Spleen (tissue), 11 donors: ENCODE results near the gene IL9. TPM values are rescaled to one million over a fixed set of nuclear protein-coding genes. Genes with fewer than 3 reads are reported as not detected.
A peak's percentile ranks its signal among the peaks of the same experiment; 100 is the strongest.

Experiments used
- DNase-seq: peaks from one replicate; pipeline ENCODE4 v3.0.0-alpha.2; 2020
- H3K27ac ChIP-seq, 8 donors: fragments of 200-600 bp; sonication (generic) in 7 of 8; 1 replicate in 4 of 8; 2 replicates in 4 of 8; pipeline versions ENCODE4 v1.5.0 to v1.8.0; 2016 to 2021; ENCODE audit warnings: inconsistent platforms in 4 of 8, mild to moderate bottlenecking in 4 of 8, moderate library complexity in 1 of 8
- H3K27me3 ChIP-seq, 7 donors: fragments of 200-600 bp; sonication (generic) in 6 of 7; replicated peaks in 1 of 7; 1 replicate in 4 of 7; 2 replicates in 3 of 7; pipeline versions ENCODE4 v1.5.0 to v1.8.0; 2016 to 2021; ENCODE audit warnings: inconsistent platforms in 3 of 7, mild to moderate bottlenecking in 1 of 7
- H3K36me3 ChIP-seq, 6 donors: fragments of 200-600 bp; sonication (generic) in 5 of 6; 1 replicate in 4 of 6; 2 replicates in 2 of 6; pipeline versions ENCODE4 v1.5.0 to v1.8.0; 2016 to 2021; ENCODE audit warnings: inconsistent platforms in 2 of 6
- H3K4me1 ChIP-seq, 6 donors: fragments of 200-600 bp; sonication (generic) in 5 of 6; 1 replicate in 3 of 6; 2 replicates in 3 of 6; pipeline versions ENCODE4 v1.5.0 to v1.8.0; 2016 to 2021; ENCODE audit warnings: inconsistent platforms in 3 of 6
- H3K4me3 ChIP-seq, 8 donors: fragments of 200-600 bp; sonication (generic) in 7 of 8; 1 replicate in 4 of 8; 2 replicates in 4 of 8; pipeline versions ENCODE4 v1.5.0 to v1.8.0; 2016 to 2021; ENCODE audit warnings: inconsistent platforms in 4 of 8, mild to moderate bottlenecking in 4 of 8, moderate library complexity in 2 of 8
- H3K9me3 ChIP-seq, 8 donors: fragments of 200-600 bp; sonication (generic) in 7 of 8; 1 replicate in 4 of 8; 2 replicates in 4 of 8; pipeline versions ENCODE4 v1.5.0 to v1.8.0; 2016 to 2021; ENCODE audit warnings: inconsistent platforms in 4 of 8
- POLR2A ChIP-seq, 3 donors: fragments of 450-650 bp; IDR thresholded peaks; one replicate each; pipeline ENCODE4 v1.5.1; 2017; ENCODE audit warnings: antibody characterized with exemption in 3 of 3, mild to moderate bottlenecking in 1 of 3
- POLR2AphosphoS5 ChIP-seq, 3 donors: sonication (generic); formaldehyde crosslinking; IDR thresholded peaks; one replicate each; pipeline ENCODE4 v1.5.1; 2017; ENCODE audit warnings: antibody characterized with exemption in 3 of 3
- WGBS, 5 donors: extraction: QIAGEN DNeasy Blood & Tissue Kit in 3 of 5; methylation state at CpG; one replicate each; pipeline versions ENCODE4 v1.1.5 to v1.1.7; 2013 to 2018; 5-methylcytosine and 5-hydroxymethylcytosine counted together
- intact Hi-C: fragments of 100-400 bp; cut with DNase I; formaldehyde crosslinking; loops from one replicate; pipeline ENCODE4 v1.15.0; 2023; ENCODE audit warnings: low total_unique reads
- polyA plus RNA-seq, 3 donors: library from polyadenylated mRNA; stranded (reverse); fragments of 200-250 nt; gene quantifications; one replicate each; pipeline ENCODE4 v1.2.1, GENCODE V29; 2013
- total RNA-seq, 7 donors: library from RNA; depleted of rRNA in 3 of 7; stranded (reverse); fragments of >200 nt in 3 of 7; fragmentation: NEBNext Ultra II Directional in 4 of 7; extraction: Animal tissue kit (Norgen Biotek cat#: 25700) in 4 of 7; gene quantifications; one replicate each; pipeline versions ENCODE4 v1.1.0 to v1.2.1, GENCODE V29; 2016 to 2021
- TF ChIP-seq, protein P1 (sequence below), 11 experiments: fragments of 200-600 bp in 7 of 11; fragments of 450-650 bp in 4 of 11; sonication (generic) in 4 of 11; IDR thresholded peaks in 8 of 11; conservative IDR thresholded peaks in 3 of 11; 1 replicate in 7 of 11; 2 replicates in 4 of 11; pipeline versions ENCODE4 v1.4.0 to v1.8.0; 2016 to 2021; ENCODE audit warnings: antibody characterized with exemption in 11 of 11, inconsistent platforms in 4 of 11, mild to moderate bottlenecking in 1 of 11
- donor health status: healthy with polysubstance abuse.
- donor health status: DM: no; HTN: no; CAD: no; lungs with moderate emphysema.
- donor health status: DM: no; HTN: no; CAD: no.
- donor health status: Bipolar disorder and iron deficiency.
- donor health status: healthy.
- donor health status: DM: no; HTN: no; CAD: no.
- donor health status: DM: yes; HTN: yes; CAD: no.

IL9 gene
- total and polyA plus RNA-seq, 10 donors: not detected

DNA sequence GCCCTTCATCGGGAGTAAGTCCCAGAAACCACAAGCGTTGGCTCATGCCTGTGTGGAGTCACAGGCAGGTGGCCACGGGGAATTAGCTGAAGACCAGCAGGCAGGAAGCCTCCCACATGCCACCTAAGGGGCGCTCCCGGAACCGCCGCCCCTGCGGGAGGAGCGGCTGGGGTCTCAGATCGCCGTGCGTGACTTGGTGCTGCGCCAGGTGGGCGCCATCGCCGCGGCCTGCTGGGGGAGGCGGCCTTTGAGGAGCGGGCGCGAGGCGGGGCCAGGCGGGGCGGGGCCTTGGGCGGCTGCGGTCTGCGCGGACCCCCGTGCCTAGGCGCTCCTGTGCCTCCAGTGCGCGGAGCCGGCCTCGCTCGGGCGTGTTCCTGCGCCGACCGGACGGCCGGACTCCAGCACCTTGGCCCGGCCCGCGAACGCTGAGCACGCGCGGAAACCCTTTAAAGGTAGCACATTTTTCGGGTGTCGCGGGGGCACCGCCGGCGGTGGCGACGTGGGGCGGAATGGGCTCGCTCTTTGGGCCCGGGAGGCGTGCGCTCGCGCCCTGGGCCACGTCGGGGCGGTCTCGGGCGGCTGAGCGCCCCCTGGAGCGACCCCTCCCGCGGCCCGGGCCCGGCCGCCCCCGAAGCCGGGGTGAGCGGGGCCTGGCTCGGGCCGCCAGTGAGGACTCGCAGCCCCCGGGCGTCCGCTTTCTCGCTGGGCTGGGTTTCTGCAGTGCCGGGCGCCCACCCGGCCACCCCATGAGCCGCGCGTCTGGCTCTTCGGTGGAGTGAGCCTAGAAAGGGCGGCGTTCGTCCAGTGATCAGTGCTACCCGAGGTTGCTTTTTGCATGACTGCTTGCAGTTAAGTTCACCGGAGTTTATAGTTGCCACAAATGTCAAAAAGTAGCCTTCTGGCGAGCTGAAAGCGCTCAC, 34.6 kb upstream of the IL9 start:
- H3K4me3 ChIP-seq: peak overlapping the region in 7 of 8 donors; percentile 16 to 56 (median 24)
- H3K36me3 ChIP-seq: no peaks in the 10 kb centered on the region
- H3K27me3 ChIP-seq: peaks cover 0 to 91% (median 43%) of the 10 kb centered on the region in 7 donors
- TF ChIP-seq POLR2A (IDR thresholded peaks at IDR 0.05): no peak
- no peak for TF ChIP-seq POLR2AphosphoS5 (IDR thresholded peaks at IDR 0.05)
- TF ChIP-seq, protein P1, sequence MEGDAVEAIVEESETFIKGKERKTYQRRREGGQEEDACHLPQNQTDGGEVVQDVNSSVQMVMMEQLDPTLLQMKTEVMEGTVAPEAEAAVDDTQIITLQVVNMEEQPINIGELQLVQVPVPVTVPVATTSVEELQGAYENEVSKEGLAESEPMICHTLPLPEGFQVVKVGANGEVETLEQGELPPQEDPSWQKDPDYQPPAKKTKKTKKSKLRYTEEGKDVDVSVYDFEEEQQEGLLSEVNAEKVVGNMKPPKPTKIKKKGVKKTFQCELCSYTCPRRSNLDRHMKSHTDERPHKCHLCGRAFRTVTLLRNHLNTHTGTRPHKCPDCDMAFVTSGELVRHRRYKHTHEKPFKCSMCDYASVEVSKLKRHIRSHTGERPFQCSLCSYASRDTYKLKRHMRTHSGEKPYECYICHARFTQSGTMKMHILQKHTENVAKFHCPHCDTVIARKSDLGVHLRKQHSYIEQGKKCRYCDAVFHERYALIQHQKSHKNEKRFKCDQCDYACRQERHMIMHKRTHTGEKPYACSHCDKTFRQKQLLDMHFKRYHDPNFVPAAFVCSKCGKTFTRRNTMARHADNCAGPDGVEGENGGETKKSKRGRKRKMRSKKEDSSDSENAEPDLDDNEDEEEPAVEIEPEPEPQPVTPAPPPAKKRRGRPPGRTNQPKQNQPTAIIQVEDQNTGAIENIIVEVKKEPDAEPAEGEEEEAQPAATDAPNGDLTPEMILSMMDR (IDR thresholded peaks at IDR 0.05 in 8 of 11, conservative IDR thresholded peaks at IDR 0.05 in 3 of 11): no peak
- 2 to 6% (median 4%) methylated on average over 17 to 99 of the region's 99 CpGs for WGBS, 5 donors
- no peak for DNase-seq
- H3K4me1 ChIP-seq: peaks cover 0 to 14% (median 11%) of the 10 kb centered on the region in 6 donors
- no peaks in the 10 kb centered on the region for H3K9me3 ChIP-seq
- no peak overlapping the region for H3K27ac ChIP-seq
- intact Hi-C loops: no loop called here

DNA sequence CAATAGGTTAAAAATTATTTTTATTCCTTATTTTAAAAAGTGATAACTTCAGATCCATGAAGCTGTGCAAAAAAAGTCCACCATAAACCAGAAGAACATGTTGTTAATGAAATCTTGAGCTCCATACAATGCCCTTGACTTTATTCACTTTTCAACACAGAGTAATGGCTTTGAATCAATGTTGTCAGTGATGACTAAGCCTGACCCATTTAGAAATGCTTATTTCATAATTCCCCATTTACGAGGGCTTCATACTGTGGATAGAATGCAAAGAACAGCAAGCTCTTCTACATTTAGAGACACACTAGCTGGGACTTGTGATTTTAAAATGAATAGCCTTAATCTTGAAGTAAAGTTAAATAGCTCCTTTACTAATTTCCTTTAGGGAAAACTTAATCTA, 25.7 kb upstream of the IL9 start:
- no peak for TF ChIP-seq POLR2A (IDR thresholded peaks at IDR 0.05)
- TF ChIP-seq POLR2AphosphoS5 (IDR thresholded peaks at IDR 0.05): no peak
- TF ChIP-seq, protein P1 (IDR thresholded peaks at IDR 0.05 in 8 of 11, conservative IDR thresholded peaks at IDR 0.05 in 3 of 11): no peak
- intact Hi-C loops: no loop called here
- H3K9me3 ChIP-seq: no peaks in the 10 kb centered on the region
- H3K4me1 ChIP-seq: no peaks in the 10 kb centered on the region
- WGBS, 5 donors: 59 to 79% (median 66%) methylated on average over 1 of the region's 1 CpG
- H3K27me3 ChIP-seq: peaks cover 0 to 80% (median 9%) of the 10 kb centered on the region in 7 donors
- no peaks in the 10 kb centered on the region for H3K36me3 ChIP-seq
- H3K27ac ChIP-seq: no peak overlapping the region
- H3K4me3 ChIP-seq: no peak overlapping the region
- DNase-seq: no peak

DNA sequence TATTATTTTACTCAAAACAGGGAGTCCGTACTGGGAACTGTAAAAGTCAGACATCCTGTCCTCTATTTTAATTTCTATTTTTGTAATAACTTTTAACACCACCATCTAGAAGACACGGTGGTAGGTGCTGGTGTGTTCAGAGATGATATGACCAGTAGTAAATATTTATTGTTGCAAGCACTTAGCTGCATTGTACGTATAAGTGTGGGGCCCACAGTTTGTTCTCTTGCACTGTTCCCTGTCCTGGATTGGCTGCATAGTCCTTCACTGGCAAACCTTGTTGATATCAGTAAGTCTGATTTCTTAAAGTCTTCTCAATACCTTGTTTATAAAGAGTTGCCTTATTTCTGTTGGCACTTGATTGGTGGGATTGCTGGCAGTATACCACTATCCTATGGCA, 24.6 kb upstream of the IL9 start:
- TF ChIP-seq POLR2AphosphoS5 (IDR thresholded peaks at IDR 0.05) (no peak), POLR2A (IDR thresholded peaks at IDR 0.05) (no peak)
- TF ChIP-seq, protein P1 (IDR thresholded peaks at IDR 0.05 in 8 of 11, conservative IDR thresholded peaks at IDR 0.05 in 3 of 11): no peak
- Histone ChIP-seq H3K36me3 (no peaks in the 10 kb centered on the region), H3K9me3 (no peaks in the 10 kb centered on the region), H3K27me3 (peaks cover 0 to 71% (median 9%) of the 10 kb centered on the region in 7 donors), H3K27ac (no peak overlapping the region), H3K4me1 (no peaks in the 10 kb centered on the region), H3K4me3 (no peak overlapping the region)
- 67 to 78% (median 73%) methylated on average over 3 of the region's 3 CpGs for WGBS, 5 donors
- intact Hi-C loops: no loop called here
- no peak for DNase-seq

DNA sequence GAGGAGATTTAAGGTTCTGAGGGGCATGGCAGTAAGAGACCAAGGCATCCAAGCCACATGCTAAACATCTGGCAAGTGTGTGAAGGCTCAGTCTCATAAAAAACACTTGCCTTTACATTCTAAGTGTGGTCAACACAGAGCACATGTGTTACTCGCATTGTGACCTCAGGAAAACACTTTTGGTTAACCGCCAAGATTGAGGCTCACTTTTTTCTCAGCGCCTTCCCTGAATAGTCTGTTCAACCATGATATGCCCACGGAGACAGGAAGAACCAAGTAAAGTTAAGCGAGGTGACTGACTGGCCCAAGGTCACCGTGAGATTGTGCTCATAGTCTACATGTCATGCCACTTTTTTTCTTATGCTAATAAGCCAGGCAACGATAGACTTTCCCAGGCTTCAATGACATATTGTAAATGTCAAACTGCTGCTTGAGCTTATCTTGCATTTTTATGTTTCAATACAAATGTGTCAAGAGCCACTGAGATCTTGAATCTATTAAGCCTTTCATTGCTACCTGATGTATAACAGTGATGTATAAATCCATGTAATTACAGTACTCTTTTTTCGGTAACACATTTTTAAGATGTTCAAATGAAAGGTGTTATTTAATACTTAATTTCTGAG, 21.1 kb upstream of the IL9 start:
- intact Hi-C loops: no loop called here
- no peak overlapping the region for H3K4me3 ChIP-seq

More for the DNA sequence above, 21.1 kb upstream of the IL9 start:
- WGBS, 5 donors: 49 to 71% (median 61%) methylated on average over 8 of the region's 8 CpGs
- no peaks in the 10 kb centered on the region for H3K9me3 ChIP-seq
- no peaks in the 10 kb centered on the region for H3K4me1 ChIP-seq
- no peak for DNase-seq
- no peak for TF ChIP-seq POLR2AphosphoS5 (IDR thresholded peaks at IDR 0.05)
- TF ChIP-seq, protein P1 (IDR thresholded peaks at IDR 0.05 in 8 of 11, conservative IDR thresholded peaks at IDR 0.05 in 3 of 11): no peak
- no peak for TF ChIP-seq POLR2A (IDR thresholded peaks at IDR 0.05)
- peaks cover 0 to 64% (median 9%) of the 10 kb centered on the region in 7 donors for H3K27me3 ChIP-seq
- no peak overlapping the region for H3K27ac ChIP-seq
- H3K36me3 ChIP-seq: no peaks in the 10 kb centered on the region
